ENCODE measurements around the gene ITGAE. TPM values are rescaled to one million over a fixed set of nuclear protein-coding genes. Genes with fewer than 3 reads are reported as not detected.
A peak's percentile ranks its signal among the peaks of the same experiment; 100 is the strongest.

ITGAE gene
- total RNA-seq, 2 donors from 2014 or later: 62.1 to 86.3 TPM

DNA sequence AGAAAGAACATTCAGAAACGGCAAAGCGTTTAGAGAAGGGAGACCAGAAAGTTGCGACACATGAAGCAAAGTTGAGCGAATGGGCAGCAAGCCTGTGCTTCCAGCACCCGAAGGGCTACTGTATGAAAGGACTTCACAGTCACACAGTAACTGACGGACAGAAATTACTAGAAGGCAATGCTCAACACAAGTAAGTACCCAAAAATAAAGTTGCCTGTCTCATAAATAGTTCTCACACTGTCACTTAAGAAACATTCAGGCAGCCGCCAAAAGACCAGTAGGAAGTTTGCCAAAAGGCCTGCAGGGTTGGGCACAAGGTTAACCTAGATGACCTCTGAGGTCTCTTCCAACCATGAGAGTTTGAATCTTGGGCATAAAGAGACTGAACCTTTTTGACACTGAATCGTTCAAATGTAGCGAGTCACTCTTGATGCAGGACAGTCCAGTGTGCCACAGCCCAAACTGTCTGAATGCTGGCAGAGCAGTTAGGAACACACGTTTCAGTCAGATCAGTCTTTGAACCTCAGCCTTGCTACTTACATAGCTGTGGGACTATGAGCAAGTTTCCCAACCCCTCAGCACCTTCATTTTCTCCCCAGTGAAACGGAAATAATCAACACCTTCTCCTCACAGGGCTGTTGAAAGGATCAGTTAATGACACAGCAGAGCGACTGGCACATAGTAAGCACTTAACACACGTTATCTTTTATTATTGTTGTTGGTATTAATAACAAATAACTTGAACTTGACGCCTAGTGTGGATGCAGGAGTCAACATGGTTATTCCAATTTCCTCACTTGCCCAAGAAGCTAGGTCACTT lies 34.6 kb upstream of the ITGAE start:
- peaks cover 2% of the 10 kb centered on the region for H3K4me1 Mint-ChIP-seq (ENCODE audit: low read depth)
- ATAC-seq (replicated peaks in 1 of 2) (no peak), DNase-seq (no peak)
- no peak overlapping the region for H3K4me3 Mint-ChIP-seq
- H3K27me3 Mint-ChIP-seq (ENCODE audit: low read depth): no peaks in the 10 kb centered on the region
- peaks cover 2 to 13% of the 10 kb centered on the region in 2 donors for H3K36me3 Mint-ChIP-seq (ENCODE audit: insufficient read depth in 2 of 2)
- peak overlapping the region; percentile 15 for H3K27ac Mint-ChIP-seq
- no peaks in the 10 kb centered on the region for H3K9me3 Mint-ChIP-seq

DNA sequence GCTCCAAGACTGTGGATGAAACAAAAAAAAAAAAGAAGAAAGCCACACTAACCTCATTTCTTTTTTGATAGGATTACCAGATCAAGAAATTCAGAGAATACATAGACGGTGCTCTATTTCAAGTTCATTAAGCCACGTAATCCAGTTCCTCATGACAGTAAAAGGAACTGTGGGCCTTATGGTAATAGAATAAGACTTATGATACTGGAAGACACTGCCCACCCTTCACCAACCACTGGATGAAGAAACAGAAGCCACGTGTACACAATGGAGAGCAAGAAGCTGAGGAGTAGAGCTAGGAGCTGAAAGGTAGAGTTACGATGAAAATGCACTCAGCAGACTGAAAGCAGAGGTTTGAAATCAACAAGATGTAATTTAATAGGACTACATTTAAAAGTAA lies 33.8 kb upstream of the ITGAE start:
- ATAC-seq (replicated peaks in 1 of 2) (no peak), DNase-seq (no peak)
- Mint-ChIP-seq H3K36me3 (ENCODE audit: insufficient read depth in 2 of 2) (peaks cover 2 to 11% of the 10 kb centered on the region in 2 donors), H3K9me3 (no peaks in the 10 kb centered on the region), H3K4me3 (no peak overlapping the region), H3K27ac (no peak overlapping the region), H3K4me1 (ENCODE audit: low read depth) (no peaks in the 10 kb centered on the region), H3K27me3 (ENCODE audit: low read depth) (no peaks in the 10 kb centered on the region)

DNA sequence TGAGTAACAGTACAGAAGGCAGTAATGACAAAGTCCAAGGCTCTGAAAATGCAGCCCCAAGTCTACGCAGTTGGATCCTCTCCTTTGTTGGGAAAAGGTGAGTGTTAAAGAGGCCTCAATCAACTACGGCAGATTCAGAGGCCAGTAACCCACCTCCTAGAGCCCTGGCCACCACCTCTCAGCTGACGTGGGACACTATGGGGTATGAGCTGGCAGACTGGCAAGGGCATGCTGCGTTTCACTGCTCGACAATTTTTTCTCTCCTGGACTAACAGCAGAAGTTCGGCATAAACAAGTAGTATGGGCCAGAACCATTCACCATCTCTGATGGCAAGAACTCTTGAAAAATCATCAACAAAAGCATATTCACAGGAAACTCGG lies 27.9 kb upstream of the ITGAE start:
- Mint-ChIP-seq H3K27ac (no peak overlapping the region), H3K36me3 (ENCODE audit: insufficient read depth in 2 of 2) (peaks cover 3 to 26% of the 10 kb centered on the region in 2 donors), H3K27me3 (ENCODE audit: low read depth) (no peaks in the 10 kb centered on the region), H3K4me1 (ENCODE audit: low read depth) (peaks cover 5% of the 10 kb centered on the region), H3K4me3 (no peak overlapping the region), H3K9me3 (no peaks in the 10 kb centered on the region)
- ATAC-seq (replicated peaks in 1 of 2) (no peak), DNase-seq (no peak)

DNA sequence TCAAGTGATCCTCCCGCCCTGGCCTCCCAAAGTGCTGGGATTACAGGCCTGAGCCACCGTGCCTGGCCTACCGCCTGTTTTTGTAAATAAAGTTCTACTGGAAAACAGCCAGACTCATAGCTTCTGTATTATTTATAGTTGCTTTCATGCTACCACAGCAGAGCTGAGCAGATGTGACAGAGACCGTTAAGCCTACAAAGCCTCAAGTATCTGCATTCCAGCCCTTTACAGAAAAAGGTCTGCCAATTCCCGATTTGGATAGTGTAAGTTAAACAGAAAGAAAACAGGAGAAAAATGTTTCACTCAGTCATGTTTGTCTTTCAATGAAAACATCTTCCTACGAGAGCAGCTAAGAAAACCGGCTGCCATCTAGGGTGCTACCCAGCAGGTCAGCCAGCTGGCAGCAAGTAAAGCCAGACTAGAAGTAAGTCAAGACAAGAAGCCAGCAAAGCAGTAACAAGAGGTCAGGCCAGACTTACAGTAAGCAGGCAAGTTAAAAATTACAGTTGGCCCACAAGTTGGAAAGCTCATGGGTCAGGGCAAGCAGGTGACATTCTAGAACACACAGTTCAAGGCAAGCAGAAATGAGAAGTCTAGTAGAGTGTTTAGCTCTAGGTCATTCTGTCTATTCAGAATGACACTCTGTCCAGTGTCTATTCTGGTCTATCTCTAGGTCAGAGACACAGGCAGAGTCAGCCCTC lies 27.3 kb upstream of the ITGAE start:
- peaks cover 5% of the 10 kb centered on the region for H3K4me1 Mint-ChIP-seq (ENCODE audit: low read depth)
- peaks cover 3 to 24% of the 10 kb centered on the region in 2 donors for H3K36me3 Mint-ChIP-seq (ENCODE audit: insufficient read depth in 2 of 2)
- H3K9me3 Mint-ChIP-seq: no peaks in the 10 kb centered on the region
- no peak overlapping the region for H3K4me3 Mint-ChIP-seq
- DNase-seq: no peak
- peak overlapping the region; percentile 66 for H3K27ac Mint-ChIP-seq
- no peak for ATAC-seq (replicated peaks in 1 of 2)
- no peaks in the 10 kb centered on the region for H3K27me3 Mint-ChIP-seq (ENCODE audit: low read depth)

DNA sequence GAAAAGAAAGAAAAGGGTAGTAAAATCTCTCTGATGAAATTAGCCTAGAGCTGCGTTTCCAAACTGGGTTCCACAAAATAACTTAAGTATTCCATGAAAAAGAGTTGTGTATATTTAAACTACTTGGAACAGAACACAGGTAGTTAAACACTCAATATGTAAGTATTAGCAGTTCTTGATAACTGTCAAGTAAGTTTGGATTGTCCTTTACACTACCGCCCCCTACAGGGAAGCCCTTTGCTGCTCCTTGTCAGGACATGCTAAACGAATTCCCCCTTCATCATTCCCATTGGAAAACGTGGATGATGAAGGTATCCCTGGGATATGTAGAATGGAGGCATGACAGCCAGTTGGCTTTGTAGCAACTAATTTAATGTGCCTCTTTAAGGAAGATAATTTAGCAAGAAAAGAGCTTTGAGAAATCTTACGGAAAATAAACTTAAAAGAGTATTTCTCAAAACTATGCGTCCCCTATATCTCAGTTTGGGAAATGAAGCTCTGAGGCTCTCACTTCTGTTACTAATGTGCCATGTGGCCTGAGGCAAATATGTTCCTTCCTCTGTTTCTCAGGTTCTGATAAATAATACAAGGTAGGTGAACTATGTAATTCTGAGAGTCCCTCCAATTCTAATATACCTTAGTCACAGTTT lies 26.3 kb upstream of the ITGAE start:
- ATAC-seq (replicated peaks in 1 of 2) (no peak), DNase-seq (peak; percentile 74 to 80)
- Mint-ChIP-seq H3K27ac (no peak overlapping the region), H3K9me3 (no peaks in the 10 kb centered on the region), H3K4me1 (ENCODE audit: low read depth) (peaks cover 5% of the 10 kb centered on the region), H3K27me3 (ENCODE audit: low read depth) (no peaks in the 10 kb centered on the region), H3K36me3 (ENCODE audit: insufficient read depth in 2 of 2) (peaks cover 3 to 25% of the 10 kb centered on the region in 2 donors), H3K4me3 (no peak overlapping the region)

DNA sequence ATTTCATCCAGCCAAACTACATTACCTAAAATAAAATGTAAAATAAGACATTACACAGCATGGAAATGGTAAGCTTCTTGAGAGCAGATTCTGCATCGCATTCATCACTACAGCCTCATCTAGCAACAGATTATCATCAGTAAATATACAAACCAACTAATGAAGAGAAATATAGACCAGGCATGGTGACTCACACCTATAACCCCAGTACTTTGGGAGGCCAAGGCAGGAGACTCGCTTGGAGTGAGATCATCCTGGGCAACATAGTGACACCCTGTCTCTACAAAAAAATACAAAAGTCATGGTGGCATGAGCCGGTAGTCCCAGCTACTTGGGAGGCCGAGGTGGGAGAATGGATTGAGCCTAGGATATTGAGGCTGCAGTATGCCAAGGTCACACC lies 25.2 kb upstream of the ITGAE start:
- DNase-seq: no peak
- no peak for ATAC-seq (replicated peaks in 1 of 2)
- H3K9me3 Mint-ChIP-seq: no peaks in the 10 kb centered on the region
- H3K27ac Mint-ChIP-seq: peak overlapping the region; percentile 41
- H3K27me3 Mint-ChIP-seq (ENCODE audit: low read depth): no peaks in the 10 kb centered on the region
- no peak overlapping the region for H3K4me3 Mint-ChIP-seq
- peaks cover 5 to 34% of the 10 kb centered on the region in 2 donors for H3K36me3 Mint-ChIP-seq (ENCODE audit: insufficient read depth in 2 of 2)
- H3K4me1 Mint-ChIP-seq (ENCODE audit: low read depth): peaks cover 5% of the 10 kb centered on the region

DNA sequence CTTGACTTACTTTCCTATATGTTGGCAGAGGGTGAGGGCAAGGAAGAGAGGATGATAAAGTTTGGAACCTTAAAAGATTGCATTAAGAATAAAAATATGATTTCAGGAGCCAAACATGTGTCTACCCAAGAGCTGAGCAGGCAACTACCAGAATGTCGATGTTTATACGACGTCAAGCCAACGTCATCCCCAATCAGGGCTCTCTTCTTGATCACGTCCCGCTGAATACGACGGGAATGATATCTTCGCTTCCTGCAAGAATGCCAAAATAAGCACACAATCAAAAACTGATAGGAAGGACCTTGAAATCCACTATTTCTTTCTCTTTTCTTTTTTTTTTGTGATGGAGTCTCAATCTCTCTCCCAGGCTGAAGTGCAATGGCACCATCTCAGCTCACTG lies 20.1 kb upstream of the ITGAE start:
- Mint-ChIP-seq H3K27ac (no peak overlapping the region), H3K9me3 (no peaks in the 10 kb centered on the region), H3K36me3 (ENCODE audit: insufficient read depth in 2 of 2) (peaks cover 5 to 36% of the 10 kb centered on the region in 2 donors), H3K4me1 (ENCODE audit: low read depth) (no peaks in the 10 kb centered on the region), H3K27me3 (ENCODE audit: low read depth) (no peaks in the 10 kb centered on the region), H3K4me3 (no peak overlapping the region)
- DNase-seq (no peak), ATAC-seq (replicated peaks in 1 of 2) (no peak)

DNA sequence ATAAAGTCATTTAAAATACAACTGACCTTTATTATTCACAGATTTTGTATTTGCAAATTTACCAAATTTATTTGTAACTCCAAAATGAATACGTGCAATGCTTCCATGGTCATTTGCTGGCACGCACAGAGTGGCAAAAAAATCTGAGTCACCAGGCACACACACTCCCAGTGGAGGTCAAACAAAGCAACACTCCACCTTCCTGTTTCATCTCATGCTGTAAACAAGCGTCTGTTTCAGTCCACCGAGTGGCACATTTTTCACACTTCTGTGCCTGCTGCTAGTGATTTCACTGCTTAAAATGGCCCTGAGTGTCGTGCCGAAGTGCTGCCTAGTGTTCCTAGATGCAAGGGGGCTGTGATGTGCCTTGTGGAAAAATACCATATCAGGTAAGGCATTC lies 17.8 kb upstream of the ITGAE start:
- ATAC-seq (replicated peaks in 1 of 2): no peak
- Mint-ChIP-seq H3K9me3 (no peaks in the 10 kb centered on the region), H3K4me3 (no peak overlapping the region), H3K4me1 (ENCODE audit: low read depth) (no peaks in the 10 kb centered on the region), H3K27me3 (ENCODE audit: low read depth) (no peaks in the 10 kb centered on the region), H3K36me3 (ENCODE audit: insufficient read depth in 2 of 2) (peaks cover 5 to 35% of the 10 kb centered on the region in 2 donors), H3K27ac (peak overlapping the region; percentile 49)
- no peak for DNase-seq

DNA sequence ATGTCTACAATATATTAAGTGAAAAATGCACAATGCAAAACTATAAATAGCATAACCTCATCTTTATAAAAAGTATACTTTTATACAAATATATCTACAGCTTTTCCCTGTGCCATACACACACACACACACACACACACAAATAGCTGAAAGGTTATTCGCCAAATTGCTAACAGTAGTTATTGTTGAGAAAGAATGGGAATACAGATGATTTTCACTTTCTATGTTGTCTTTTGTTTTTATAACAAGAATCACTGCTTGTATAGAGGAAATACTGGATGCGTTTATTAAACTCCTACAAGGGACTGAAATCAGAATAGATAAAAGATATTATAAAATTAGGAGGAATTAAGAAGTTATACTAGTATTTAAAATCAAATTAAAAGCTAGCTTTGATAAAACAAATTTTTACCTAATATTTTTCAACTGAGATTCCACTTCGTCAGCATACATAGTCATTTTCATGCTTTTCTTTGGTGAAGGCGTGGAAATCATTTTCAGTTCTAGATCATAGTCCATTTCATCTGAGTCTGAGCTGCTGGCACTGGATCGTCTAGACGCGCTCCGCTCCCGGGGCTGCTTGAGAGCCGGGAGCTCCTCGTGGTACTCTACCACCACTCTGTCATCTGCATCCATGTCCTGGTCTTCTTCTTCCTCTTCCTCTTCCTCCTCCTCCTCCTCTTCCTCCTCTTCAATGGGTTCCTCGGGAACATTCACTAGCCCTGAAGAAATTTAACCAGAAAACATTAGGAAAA lies 17.0 kb upstream of the ITGAE start:
- Mint-ChIP-seq H3K27me3 (ENCODE audit: low read depth) (no peaks in the 10 kb centered on the region), H3K4me3 (no peak overlapping the region), H3K36me3 (ENCODE audit: insufficient read depth in 2 of 2) (peaks cover 5 to 33% of the 10 kb centered on the region in 2 donors), H3K9me3 (no peaks in the 10 kb centered on the region), H3K27ac (peak overlapping the region; percentile 49), H3K4me1 (ENCODE audit: low read depth) (no peaks in the 10 kb centered on the region)
- ATAC-seq (replicated peaks in 1 of 2) (no peak), DNase-seq (no peak)

DNA sequence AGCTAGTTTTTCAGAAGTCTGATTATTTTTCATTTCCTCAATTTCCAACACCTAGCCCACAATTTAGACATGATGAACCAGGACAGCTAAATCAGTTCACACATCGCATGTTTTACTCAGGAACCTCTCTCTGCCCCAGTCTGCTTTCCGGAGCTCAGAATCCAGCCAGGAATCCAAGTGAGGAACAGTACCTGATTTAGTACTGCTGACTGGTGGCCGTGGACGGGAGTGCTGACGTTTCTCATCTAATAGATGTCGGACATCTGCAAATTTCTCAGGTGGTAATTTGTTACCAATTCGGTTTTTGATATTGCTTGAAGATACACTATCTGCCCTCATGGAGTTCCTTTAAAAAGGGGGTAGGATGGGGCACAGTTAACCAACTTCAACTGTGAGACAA lies 14.9 kb upstream of the ITGAE start:
- ATAC-seq (replicated peaks in 1 of 2) (no peak), DNase-seq (no peak)
- no peaks in the 10 kb centered on the region for H3K4me1 Mint-ChIP-seq (ENCODE audit: low read depth)
- peaks cover 3 to 29% of the 10 kb centered on the region in 2 donors for H3K36me3 Mint-ChIP-seq (ENCODE audit: insufficient read depth in 2 of 2)
- no peaks in the 10 kb centered on the region for H3K27me3 Mint-ChIP-seq (ENCODE audit: low read depth)
- no peak overlapping the region for H3K4me3 Mint-ChIP-seq
- H3K27ac Mint-ChIP-seq: no peak overlapping the region
- no peaks in the 10 kb centered on the region for H3K9me3 Mint-ChIP-seq

DNA sequence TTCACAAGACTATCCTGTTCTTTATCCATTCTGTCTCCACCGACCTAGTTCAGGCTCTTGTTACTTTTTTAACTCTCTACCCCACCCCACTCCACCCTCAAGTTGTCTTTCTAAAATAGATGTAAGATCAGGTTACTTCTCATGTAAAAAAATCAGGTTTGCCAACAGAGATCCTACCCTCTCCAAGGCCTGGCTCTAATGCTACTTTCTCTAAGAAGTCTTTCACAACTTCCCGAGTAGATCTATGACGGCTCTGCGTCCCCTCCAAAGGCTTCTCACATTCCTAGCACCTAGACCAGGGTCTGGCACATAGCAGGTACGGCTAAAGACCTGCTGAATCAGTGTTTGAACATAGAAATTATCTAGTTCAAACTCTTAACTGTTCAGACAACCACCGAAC lies 14.1 kb upstream of the ITGAE start:
- Mint-ChIP-seq H3K27ac (no peak overlapping the region), H3K4me3 (no peak overlapping the region), H3K36me3 (ENCODE audit: insufficient read depth in 2 of 2) (peaks cover 3 to 27% of the 10 kb centered on the region in 2 donors), H3K4me1 (ENCODE audit: low read depth) (no peaks in the 10 kb centered on the region), H3K27me3 (ENCODE audit: low read depth) (no peaks in the 10 kb centered on the region), H3K9me3 (no peaks in the 10 kb centered on the region)
- no peak for DNase-seq
- ATAC-seq (replicated peaks in 1 of 2): no peak

DNA sequence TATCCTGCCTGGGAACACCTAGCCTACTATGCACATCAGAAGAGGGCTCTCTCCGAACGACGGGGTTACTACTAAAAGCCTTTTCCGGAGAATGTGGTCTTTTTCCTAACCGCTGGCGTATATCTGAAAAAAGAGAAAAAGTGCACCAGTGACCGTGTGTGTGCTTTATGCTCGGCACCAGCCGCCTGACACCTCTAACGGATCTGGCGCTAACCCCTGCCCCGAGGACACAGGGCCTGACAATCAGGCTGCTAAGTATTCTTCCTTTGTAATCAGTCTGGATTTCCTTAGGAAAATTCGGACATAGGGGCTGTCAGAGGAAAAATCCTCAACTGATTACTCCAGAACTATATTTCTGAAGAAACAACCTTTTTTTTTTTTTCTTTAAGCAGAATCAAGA lies 13.4 kb upstream of the ITGAE start:
- Mint-ChIP-seq H3K27ac (no peak overlapping the region), H3K4me3 (no peak overlapping the region), H3K36me3 (ENCODE audit: insufficient read depth in 2 of 2) (peaks cover 3 to 31% of the 10 kb centered on the region in 2 donors), H3K27me3 (ENCODE audit: low read depth) (no peaks in the 10 kb centered on the region), H3K4me1 (ENCODE audit: low read depth) (no peaks in the 10 kb centered on the region), H3K9me3 (no peaks in the 10 kb centered on the region)
- DNase-seq (no peak), ATAC-seq (replicated peaks in 1 of 2) (no peak)

DNA sequence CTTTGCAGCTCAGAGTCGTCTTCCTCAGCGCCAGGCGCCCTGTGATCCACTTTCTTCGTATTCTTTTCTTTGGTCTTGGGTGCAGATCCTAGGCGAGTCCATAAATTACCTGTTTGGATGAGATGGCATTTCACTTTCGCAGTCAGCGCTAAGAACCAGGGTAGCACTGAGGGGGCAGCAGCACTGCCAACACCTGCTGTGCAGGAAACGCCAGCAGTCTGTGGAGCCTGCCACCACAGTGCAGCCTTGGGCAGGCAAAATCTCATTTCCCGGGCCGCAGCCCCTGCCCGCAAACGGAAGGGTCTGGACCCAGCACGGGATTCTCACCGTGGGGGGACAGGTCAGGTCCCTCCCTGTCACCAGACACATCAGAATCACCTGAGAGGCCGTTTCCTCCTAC lies 12.2 kb upstream of the ITGAE start:
- ATAC-seq (replicated peaks in 1 of 2): no peak
- Mint-ChIP-seq H3K9me3 (no peaks in the 10 kb centered on the region), H3K4me3 (no peak overlapping the region), H3K36me3 (ENCODE audit: insufficient read depth in 2 of 2) (peaks cover 0 to 28% of the 10 kb centered on the region in 2 donors), H3K4me1 (ENCODE audit: low read depth) (peaks cover 11% of the 10 kb centered on the region), H3K27ac (no peak overlapping the region), H3K27me3 (ENCODE audit: low read depth) (no peaks in the 10 kb centered on the region)
- DNase-seq: no peak
